Activated naive CD4-positive, alpha-beta T cell treated with anti-CD3 and anti-CD28 coated beads, Interleukin-2, amount 10 ng/mL, durations not matched to agents 7 days and 5 days (primary cell): ENCODE data around the gene LRTM1.

Source experiments
- CTCF ChIA-PET: fragments of 350-600 bp; sonication (Branson Sonifier 250); formaldehyde crosslinking; loops from one replicate; lab custom pipeline; 2021; ENCODE audit warnings: antibody characterized with exemption; lab: Charles Lee
- DNase-seq: peaks from one replicate; pipeline ENCODE4 v3.0.0-alpha.2; 2020
- H3K27ac Mint-ChIP-seq: one replicate; pipeline ENCODE4 v1.8.0; 2021; ENCODE audit warnings: mild to moderate bottlenecking, moderate library complexity, mixed read lengths
- H3K27me3 Mint-ChIP-seq: one replicate; pipeline ENCODE4 v1.8.0; 2021; ENCODE audit warnings: mild to moderate bottlenecking, mixed read lengths
- H3K36me3 Mint-ChIP-seq: one replicate; pipeline ENCODE4 v1.8.0; 2021; ENCODE audit warnings: mixed read lengths
- H3K4me1 Mint-ChIP-seq: one replicate; pipeline ENCODE4 v1.8.0; 2021; ENCODE audit warnings: mixed read lengths
- H3K4me3 Mint-ChIP-seq: one replicate; pipeline ENCODE4 v1.8.0; 2021; ENCODE audit warnings: mild to moderate bottlenecking, moderate library complexity, mixed read lengths
- H3K9me3 Mint-ChIP-seq: one replicate; pipeline ENCODE4 v1.8.0; 2021; ENCODE audit warnings: mixed read lengths

LRTM1 gene

GRCh38 chr3:54895613-54896012, 32.2 kb downstream of the LRTM1 start:
- Mint-ChIP-seq H3K9me3 (peaks cover 1% of the 10 kb centered on the region), H3K4me3 (no peak overlapping the region), H3K4me1 (no peaks in the 10 kb centered on the region), H3K27me3 (no peaks in the 10 kb centered on the region), H3K36me3 (no peaks in the 10 kb centered on the region), H3K27ac (no peak overlapping the region)
- no peak for DNase-seq
- CTCF ChIA-PET, result no interaction called here

GRCh38 chr3:54892168-54892567, 35.7 kb downstream of the LRTM1 start:
- Mint-ChIP-seq H3K9me3 (peaks cover 5% of the 10 kb centered on the region), H3K27ac (no peak overlapping the region), H3K36me3 (no peaks in the 10 kb centered on the region), H3K4me3 (no peak overlapping the region), H3K4me1 (no peaks in the 10 kb centered on the region), H3K27me3 (no peaks in the 10 kb centered on the region)
- CTCF ChIA-PET, result no interaction called here
- no peak for DNase-seq

- Mint-ChIP-seq H3K4me3 (no peak overlapping the region), H3K4me1 (no peaks in the 10 kb centered on the region), H3K36me3 (no peaks in the 10 kb centered on the region), H3K27me3 (no peaks in the 10 kb centered on the region), H3K9me3 (peaks cover 5% of the 10 kb centered on the region), H3K27ac (no peak overlapping the region)
- CTCF ChIA-PET, result no interaction called here
- DNase-seq, result no peak
These were observed 36.3 kb downstream of the LRTM1 start for GRCh38 chr3:54891540-54891897.

GRCh38 chr3:54889731-54890130, 38.1 kb downstream of the LRTM1 start:
- H3K4me1 Mint-ChIP-seq, result no peaks in the 10 kb centered on the region
- peaks cover 5% of the 10 kb centered on the region for H3K9me3 Mint-ChIP-seq

GRCh38 chr3:54888873-54889272, 39.0 kb downstream of the LRTM1 start:
- CTCF ChIA-PET, result no interaction called here
- H3K9me3 Mint-ChIP-seq, result peaks cover 5% of the 10 kb centered on the region
- no peaks in the 10 kb centered on the region for H3K4me1 Mint-ChIP-seq
- H3K27ac Mint-ChIP-seq, result no peak overlapping the region
- no peak for DNase-seq
- no peaks in the 10 kb centered on the region for H3K27me3 Mint-ChIP-seq
- no peak overlapping the region for H3K4me3 Mint-ChIP-seq
- H3K36me3 Mint-ChIP-seq, result no peaks in the 10 kb centered on the region

More at GRCh38 chr3:54889731-54890130, 38.1 kb downstream of the LRTM1 start:
- DNase-seq, result no peak
- no peaks in the 10 kb centered on the region for H3K27me3 Mint-ChIP-seq
- CTCF ChIA-PET, result no interaction called here
- H3K36me3 Mint-ChIP-seq, result no peaks in the 10 kb centered on the region
- H3K4me3 Mint-ChIP-seq, result no peak overlapping the region
- no peak overlapping the region for H3K27ac Mint-ChIP-seq

- H3K27ac Mint-ChIP-seq, result no peak overlapping the region
These were observed 39.7 kb downstream of the LRTM1 start for GRCh38 chr3:54888162-54888561.

GRCh38 chr3:54882129-54882833, 45.6 kb downstream of the LRTM1 start:
- H3K36me3 Mint-ChIP-seq, result no peaks in the 10 kb centered on the region
- no peaks in the 10 kb centered on the region for H3K4me1 Mint-ChIP-seq
- H3K27me3 Mint-ChIP-seq, result no peaks in the 10 kb centered on the region
- no peak overlapping the region for H3K27ac Mint-ChIP-seq
- CTCF ChIA-PET, result no interaction called here
- H3K9me3 Mint-ChIP-seq, result peaks cover 6% of the 10 kb centered on the region
- H3K4me3 Mint-ChIP-seq, result no peak overlapping the region
- DNase-seq, result no peak

More at GRCh38 chr3:54888162-54888561, 39.7 kb downstream of the LRTM1 start:
- no peak for DNase-seq
- Mint-ChIP-seq H3K27me3 (no peaks in the 10 kb centered on the region), H3K4me3 (no peak overlapping the region), H3K9me3 (peaks cover 5% of the 10 kb centered on the region), H3K36me3 (no peaks in the 10 kb centered on the region), H3K4me1 (no peaks in the 10 kb centered on the region)
- CTCF ChIA-PET, result no interaction called here

- H3K4me3 Mint-ChIP-seq, result no peak overlapping the region
- CTCF ChIA-PET, result no interaction called here
- no peak overlapping the region for H3K27ac Mint-ChIP-seq
- H3K27me3 Mint-ChIP-seq, result no peaks in the 10 kb centered on the region
- H3K36me3 Mint-ChIP-seq, result no peaks in the 10 kb centered on the region
- H3K9me3 Mint-ChIP-seq, result peaks cover 6% of the 10 kb centered on the region
- no peaks in the 10 kb centered on the region for H3K4me1 Mint-ChIP-seq
- DNase-seq, result no peak
These were observed 49.7 kb downstream of the LRTM1 start for GRCh38 chr3:54878145-54878544.

- CTCF ChIA-PET, result no interaction called here
- Mint-ChIP-seq H3K36me3 (no peaks in the 10 kb centered on the region), H3K4me3 (no peak overlapping the region), H3K9me3 (peaks cover 6% of the 10 kb centered on the region), H3K4me1 (no peaks in the 10 kb centered on the region), H3K27me3 (no peaks in the 10 kb centered on the region), H3K27ac (no peak overlapping the region)
- DNase-seq, result no peak
These were observed 50.1 kb downstream of the LRTM1 start for GRCh38 chr3:54877730-54878129.

GRCh38 chr3:54876694-54877093, 51.2 kb downstream of the LRTM1 start:
- DNase-seq, result no peak
- CTCF ChIA-PET, result no interaction called here
- Mint-ChIP-seq H3K27me3 (no peaks in the 10 kb centered on the region), H3K27ac (no peak overlapping the region), H3K36me3 (no peaks in the 10 kb centered on the region), H3K9me3 (peaks cover 6% of the 10 kb centered on the region), H3K4me3 (no peak overlapping the region), H3K4me1 (no peaks in the 10 kb centered on the region)

GRCh38 chr3:54875596-54876268, 52.1 kb downstream of the LRTM1 start:
- peaks cover 6% of the 10 kb centered on the region for H3K9me3 Mint-ChIP-seq
- no peaks in the 10 kb centered on the region for H3K36me3 Mint-ChIP-seq
- no peaks in the 10 kb centered on the region for H3K27me3 Mint-ChIP-seq
- no peak overlapping the region for H3K27ac Mint-ChIP-seq
- no peak for DNase-seq
- CTCF ChIA-PET, result no interaction called here
- H3K4me3 Mint-ChIP-seq, result no peak overlapping the region
- no peaks in the 10 kb centered on the region for H3K4me1 Mint-ChIP-seq

- H3K36me3 Mint-ChIP-seq, result no peaks in the 10 kb centered on the region
- CTCF ChIA-PET, result no interaction called here
- no peak for DNase-seq
- H3K4me3 Mint-ChIP-seq, result no peak overlapping the region
- H3K4me1 Mint-ChIP-seq, result no peaks in the 10 kb centered on the region
- no peak overlapping the region for H3K27ac Mint-ChIP-seq
- H3K9me3 Mint-ChIP-seq, result peaks cover 6% of the 10 kb centered on the region
- no peaks in the 10 kb centered on the region for H3K27me3 Mint-ChIP-seq
These were observed 52.9 kb downstream of the LRTM1 start for GRCh38 chr3:54874816-54875556.

- H3K27ac Mint-ChIP-seq, result no peak overlapping the region
- H3K27me3 Mint-ChIP-seq, result no peaks in the 10 kb centered on the region
- CTCF ChIA-PET, result no interaction called here
- H3K4me1 Mint-ChIP-seq, result no peaks in the 10 kb centered on the region
- no peak for DNase-seq
- H3K4me3 Mint-ChIP-seq, result no peak overlapping the region
- H3K36me3 Mint-ChIP-seq, result no peaks in the 10 kb centered on the region
- peaks cover 4% of the 10 kb centered on the region for H3K9me3 Mint-ChIP-seq
These were observed 54.5 kb downstream of the LRTM1 start for GRCh38 chr3:54873059-54874010.

- CTCF ChIA-PET, result no interaction called here
- DNase-seq, result no peak
- no peaks in the 10 kb centered on the region for H3K27me3 Mint-ChIP-seq
- H3K4me1 Mint-ChIP-seq, result no peaks in the 10 kb centered on the region
- H3K9me3 Mint-ChIP-seq, result no peaks in the 10 kb centered on the region
- no peaks in the 10 kb centered on the region for H3K36me3 Mint-ChIP-seq
- H3K4me3 Mint-ChIP-seq, result no peak overlapping the region
- H3K27ac Mint-ChIP-seq, result no peak overlapping the region
These were observed 56.0 kb downstream of the LRTM1 start for GRCh38 chr3:54871867-54872266.
